ENCODE data around the gene DUOXA1.

DUOXA1 gene

DNA sequence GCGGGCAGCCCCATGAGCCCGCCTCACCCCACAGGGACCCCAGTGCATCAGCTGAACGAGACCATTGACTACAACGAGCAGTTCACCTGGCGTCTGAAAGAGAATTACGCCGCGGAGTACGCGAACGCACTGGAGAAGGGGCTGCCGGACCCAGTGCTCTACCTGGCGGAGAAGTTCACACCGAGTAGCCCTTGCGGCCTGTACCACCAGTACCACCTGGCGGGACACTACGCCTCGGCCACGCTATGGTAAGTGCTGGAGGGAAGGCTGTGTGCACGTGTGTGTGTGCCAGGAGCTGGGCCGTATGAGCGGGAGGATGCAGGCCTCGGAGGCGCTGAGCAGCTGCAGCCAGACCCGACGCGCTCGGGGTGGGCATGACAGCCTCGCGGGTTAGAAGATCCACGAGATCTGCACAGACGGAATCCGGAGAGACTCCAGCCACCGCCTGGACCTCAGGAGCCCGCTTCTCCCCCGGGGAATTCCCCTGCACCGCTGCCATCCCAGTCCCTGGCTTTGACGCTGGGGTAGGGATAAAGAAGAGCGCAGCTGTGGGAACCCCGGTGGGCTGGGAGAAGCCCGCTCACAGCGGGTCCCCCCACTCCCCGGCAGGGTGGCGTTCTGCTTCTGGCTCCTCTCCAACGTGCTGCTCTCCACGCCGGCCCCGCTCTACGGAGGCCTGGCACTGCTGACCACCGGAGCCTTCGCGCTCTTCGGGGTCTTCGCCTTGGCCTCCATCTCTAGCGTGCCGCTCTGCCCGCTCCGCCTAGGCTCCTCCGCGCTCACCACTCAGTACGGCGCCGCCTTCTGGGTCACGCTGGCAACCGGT lies 13.0 kb downstream of the DUOXA1 start:
- TF ChIP-seq ZNF8 (CRISPR knock-in tag; IDR thresholded peaks at IDR 0.05) = no peak
- no peak for ATAC-seq

- no peak for ATAC-seq
- no peak for TF ChIP-seq ZFP3 (CRISPR knock-in tag; IDR thresholded peaks at IDR 0.05)
- no peak for TF ChIP-seq POU6F1 (CRISPR knock-in tag; IDR thresholded peaks at IDR 0.05; ENCODE audit: borderline replicate concordance, low read depth)
- no peak for TF ChIP-seq ESRRG (CRISPR knock-in tag; IDR thresholded peaks at IDR 0.05)
- TF ChIP-seq SNAI2 (CRISPR knock-in tag; IDR thresholded peaks at IDR 0.05) = no peak
- TF ChIP-seq TCF4 (CRISPR knock-in tag; IDR thresholded peaks at IDR 0.05; ENCODE audit: borderline replicate concordance) = no peak
- TF ChIP-seq OSR1 (CRISPR knock-in tag; IDR thresholded peaks at IDR 0.05) = no peak
- no peak for TF ChIP-seq RARB (CRISPR knock-in tag; IDR thresholded peaks at IDR 0.05)
- TF ChIP-seq ZC3H10 (CRISPR knock-in tag; IDR thresholded peaks at IDR 0.05) = no peak
- no peak for TF ChIP-seq TOX (CRISPR knock-in tag; IDR thresholded peaks at IDR 0.05; ENCODE audit: borderline replicate concordance)
- no peak for TF ChIP-seq ISL1 (CRISPR knock-in tag; IDR thresholded peaks at IDR 0.05)
- TF ChIP-seq, protein P1, sequence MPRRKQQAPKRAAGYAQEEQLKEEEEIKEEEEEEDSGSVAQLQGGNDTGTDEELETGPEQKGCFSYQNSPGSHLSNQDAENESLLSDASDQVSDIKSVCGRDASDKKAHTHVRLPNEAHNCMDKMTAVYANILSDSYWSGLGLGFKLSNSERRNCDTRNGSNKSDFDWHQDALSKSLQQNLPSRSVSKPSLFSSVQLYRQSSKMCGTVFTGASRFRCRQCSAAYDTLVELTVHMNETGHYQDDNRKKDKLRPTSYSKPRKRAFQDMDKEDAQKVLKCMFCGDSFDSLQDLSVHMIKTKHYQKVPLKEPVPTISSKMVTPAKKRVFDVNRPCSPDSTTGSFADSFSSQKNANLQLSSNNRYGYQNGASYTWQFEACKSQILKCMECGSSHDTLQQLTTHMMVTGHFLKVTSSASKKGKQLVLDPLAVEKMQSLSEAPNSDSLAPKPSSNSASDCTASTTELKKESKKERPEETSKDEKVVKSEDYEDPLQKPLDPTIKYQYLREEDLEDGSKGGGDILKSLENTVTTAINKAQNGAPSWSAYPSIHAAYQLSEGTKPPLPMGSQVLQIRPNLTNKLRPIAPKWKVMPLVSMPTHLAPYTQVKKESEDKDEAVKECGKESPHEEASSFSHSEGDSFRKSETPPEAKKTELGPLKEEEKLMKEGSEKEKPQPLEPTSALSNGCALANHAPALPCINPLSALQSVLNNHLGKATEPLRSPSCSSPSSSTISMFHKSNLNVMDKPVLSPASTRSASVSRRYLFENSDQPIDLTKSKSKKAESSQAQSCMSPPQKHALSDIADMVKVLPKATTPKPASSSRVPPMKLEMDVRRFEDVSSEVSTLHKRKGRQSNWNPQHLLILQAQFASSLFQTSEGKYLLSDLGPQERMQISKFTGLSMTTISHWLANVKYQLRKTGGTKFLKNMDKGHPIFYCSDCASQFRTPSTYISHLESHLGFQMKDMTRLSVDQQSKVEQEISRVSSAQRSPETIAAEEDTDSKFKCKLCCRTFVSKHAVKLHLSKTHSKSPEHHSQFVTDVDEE (CRISPR knock-in tag; IDR thresholded peaks at IDR 0.05) = no peak
- TF ChIP-seq GLIS3 (CRISPR knock-in tag; IDR thresholded peaks at IDR 0.05) = no peak
- no peak for TF ChIP-seq ZNF8 (CRISPR knock-in tag; IDR thresholded peaks at IDR 0.05)
- TF ChIP-seq CREB5 (CRISPR knock-in tag; IDR thresholded peaks at IDR 0.05; ENCODE audit: low read depth) = no peak
- TF ChIP-seq ZNF565 (CRISPR knock-in tag; conservative IDR thresholded peaks at IDR 0.05; ENCODE audit: low read depth) = no peak
- TF ChIP-seq ZNF70 (CRISPR knock-in tag; IDR thresholded peaks at IDR 0.05) = no peak
These were observed 13.6 kb downstream of the DUOXA1 start for GRCh38 chr15:45116006-45116481.

- TF ChIP-seq TCF4 (CRISPR knock-in tag; IDR thresholded peaks at IDR 0.05; ENCODE audit: borderline replicate concordance) = no peak
- no peak for TF ChIP-seq ZFP30 (CRISPR knock-in tag; IDR thresholded peaks at IDR 0.05)
- no peak for TF ChIP-seq CREB5 (CRISPR knock-in tag; IDR thresholded peaks at IDR 0.05; ENCODE audit: low read depth)
- no peak for TF ChIP-seq GLIS3 (CRISPR knock-in tag; IDR thresholded peaks at IDR 0.05)
- TF ChIP-seq, protein P2, sequence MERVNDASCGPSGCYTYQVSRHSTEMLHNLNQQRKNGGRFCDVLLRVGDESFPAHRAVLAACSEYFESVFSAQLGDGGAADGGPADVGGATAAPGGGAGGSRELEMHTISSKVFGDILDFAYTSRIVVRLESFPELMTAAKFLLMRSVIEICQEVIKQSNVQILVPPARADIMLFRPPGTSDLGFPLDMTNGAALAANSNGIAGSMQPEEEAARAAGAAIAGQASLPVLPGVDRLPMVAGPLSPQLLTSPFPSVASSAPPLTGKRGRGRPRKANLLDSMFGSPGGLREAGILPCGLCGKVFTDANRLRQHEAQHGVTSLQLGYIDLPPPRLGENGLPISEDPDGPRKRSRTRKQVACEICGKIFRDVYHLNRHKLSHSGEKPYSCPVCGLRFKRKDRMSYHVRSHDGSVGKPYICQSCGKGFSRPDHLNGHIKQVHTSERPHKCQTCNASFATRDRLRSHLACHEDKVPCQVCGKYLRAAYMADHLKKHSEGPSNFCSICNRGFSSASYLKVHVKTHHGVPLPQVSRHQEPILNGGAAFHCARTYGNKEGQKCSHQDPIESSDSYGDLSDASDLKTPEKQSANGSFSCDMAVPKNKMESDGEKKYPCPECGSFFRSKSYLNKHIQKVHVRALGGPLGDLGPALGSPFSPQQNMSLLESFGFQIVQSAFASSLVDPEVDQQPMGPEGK (CRISPR knock-in tag; IDR thresholded peaks at IDR 0.05; ENCODE audit: borderline replicate concordance) = no peak
- TF ChIP-seq TOX (CRISPR knock-in tag; IDR thresholded peaks at IDR 0.05; ENCODE audit: borderline replicate concordance) = no peak
- TF ChIP-seq ZFP3 (CRISPR knock-in tag; IDR thresholded peaks at IDR 0.05) = no peak
- TF ChIP-seq, protein P3, sequence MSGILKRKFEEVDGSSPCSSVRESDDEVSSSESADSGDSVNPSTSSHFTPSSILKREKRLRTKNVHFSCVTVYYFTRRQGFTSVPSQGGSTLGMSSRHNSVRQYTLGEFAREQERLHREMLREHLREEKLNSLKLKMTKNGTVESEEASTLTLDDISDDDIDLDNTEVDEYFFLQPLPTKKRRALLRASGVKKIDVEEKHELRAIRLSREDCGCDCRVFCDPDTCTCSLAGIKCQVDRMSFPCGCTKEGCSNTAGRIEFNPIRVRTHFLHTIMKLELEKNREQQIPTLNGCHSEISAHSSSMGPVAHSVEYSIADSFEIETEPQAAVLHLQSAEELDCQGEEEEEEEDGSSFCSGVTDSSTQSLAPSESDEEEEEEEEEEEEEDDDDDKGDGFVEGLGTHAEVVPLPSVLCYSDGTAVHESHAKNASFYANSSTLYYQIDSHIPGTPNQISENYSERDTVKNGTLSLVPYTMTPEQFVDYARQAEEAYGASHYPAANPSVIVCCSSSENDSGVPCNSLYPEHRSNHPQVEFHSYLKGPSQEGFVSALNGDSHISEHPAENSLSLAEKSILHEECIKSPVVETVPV (CRISPR knock-in tag; IDR thresholded peaks at IDR 0.05) = no peak
- TF ChIP-seq ZNF70 (CRISPR knock-in tag; IDR thresholded peaks at IDR 0.05) = no peak
- no peak for TF ChIP-seq RARB (CRISPR knock-in tag; IDR thresholded peaks at IDR 0.05)
- ATAC-seq = no peak
These were observed 14.3 kb downstream of the DUOXA1 start for GRCh38 chr15:45115312-45115820.

All from SK-N-SH treated with all-trans-retinoic acid at 6 μM for 48 hours (cell line).